NCI-H2227 (cell line): Measurements from ENCODE around the gene STIMATE.

Experiments
- DNase-seq: peaks from one replicate; lab custom pipeline; 2025; ENCODE audit not compliant: unreplicated experiment; lab: John Stamatoyannopoulos, UW

Gene STIMATE

DNA sequence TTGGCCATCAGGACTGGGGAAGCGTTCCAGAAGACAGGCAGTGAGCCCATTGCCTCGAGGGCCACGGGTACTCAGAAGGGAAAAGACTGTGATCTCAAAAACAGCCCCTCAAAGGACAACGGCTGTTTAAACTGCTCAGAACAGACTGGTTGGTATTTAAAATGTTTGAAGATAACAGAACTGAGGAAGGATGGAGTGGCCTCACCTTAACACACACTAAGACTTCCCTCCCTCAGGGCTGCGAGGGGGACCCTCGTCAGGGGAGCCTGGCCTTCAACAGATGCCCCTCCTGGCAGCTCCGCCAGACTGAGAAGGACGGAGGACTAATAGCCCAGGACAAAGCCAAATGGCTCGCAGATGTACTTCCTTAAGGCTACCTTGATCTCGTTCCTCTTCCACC lies 2.6 kb downstream of the STIMATE start:
- DNase-seq, result no peak

GRCh38 chr3:52893723-52894122 lies 3.6 kb downstream of the STIMATE start:
- no peak for DNase-seq

DNA sequence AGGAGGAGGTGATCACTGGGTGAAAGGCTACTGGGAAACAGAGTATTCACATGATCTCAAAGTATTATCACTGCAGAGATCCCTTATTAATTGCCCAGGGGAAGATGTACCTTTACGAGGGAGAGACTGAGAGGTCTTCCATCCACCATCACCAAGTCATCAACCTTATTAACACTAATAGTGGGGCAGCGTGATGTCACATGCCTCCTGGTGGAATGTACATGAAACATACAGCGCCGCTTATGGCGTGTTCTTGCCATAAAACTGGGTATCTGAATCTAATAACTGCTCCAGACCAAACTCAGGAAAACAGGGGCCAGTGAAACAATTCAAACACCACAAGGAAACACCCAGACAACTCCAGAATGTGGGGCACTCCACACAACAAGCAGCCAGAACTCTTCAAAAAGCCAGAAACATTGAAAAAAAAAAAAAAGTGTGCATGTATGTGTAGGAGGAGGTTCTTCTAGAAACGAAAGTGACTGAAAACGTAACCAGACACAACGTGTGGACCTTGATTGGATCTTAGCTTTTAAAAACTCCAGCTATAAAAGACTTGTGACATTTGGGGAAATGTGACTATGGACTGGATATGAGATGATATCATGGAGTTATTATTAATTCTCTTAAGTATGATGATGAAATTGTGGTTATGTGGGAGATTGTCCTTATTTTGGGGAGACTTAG lies 4.6 kb downstream of the STIMATE start:
- peak; percentile 14 for DNase-seq

GRCh38 chr3:52892290-52892624 lies 5.1 kb downstream of the STIMATE start:
- no peak for DNase-seq

DNA sequence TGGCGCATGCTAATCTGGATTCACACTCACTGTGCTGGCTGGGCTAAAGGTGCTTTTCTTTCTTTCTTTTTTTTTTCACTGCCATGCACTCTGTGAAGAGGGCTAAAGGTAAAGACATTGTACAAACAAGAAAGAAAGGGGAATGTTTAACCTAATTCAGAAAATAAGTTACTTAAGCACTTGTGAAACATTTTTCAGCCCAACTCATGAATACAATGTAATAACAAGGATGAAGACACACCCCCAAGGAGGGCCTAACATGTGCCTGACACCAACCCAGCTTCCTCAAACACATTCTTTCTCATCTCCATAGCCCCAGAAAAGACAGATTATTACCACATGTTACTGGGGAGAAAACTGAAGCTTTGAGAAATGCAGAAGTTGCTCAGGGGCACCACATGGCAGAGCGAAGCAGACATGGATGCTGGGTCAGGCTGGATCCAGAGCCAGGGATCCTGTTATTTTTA lies 5.7 kb downstream of the STIMATE start:
- DNase-seq, result no peak

GRCh38 chr3:52891164-52891563 lies 6.2 kb downstream of the STIMATE start:
- no peak for DNase-seq

- no peak for DNase-seq
These were observed 6.6 kb downstream of the STIMATE start for GRCh38 chr3:52890735-52891134.

DNA sequence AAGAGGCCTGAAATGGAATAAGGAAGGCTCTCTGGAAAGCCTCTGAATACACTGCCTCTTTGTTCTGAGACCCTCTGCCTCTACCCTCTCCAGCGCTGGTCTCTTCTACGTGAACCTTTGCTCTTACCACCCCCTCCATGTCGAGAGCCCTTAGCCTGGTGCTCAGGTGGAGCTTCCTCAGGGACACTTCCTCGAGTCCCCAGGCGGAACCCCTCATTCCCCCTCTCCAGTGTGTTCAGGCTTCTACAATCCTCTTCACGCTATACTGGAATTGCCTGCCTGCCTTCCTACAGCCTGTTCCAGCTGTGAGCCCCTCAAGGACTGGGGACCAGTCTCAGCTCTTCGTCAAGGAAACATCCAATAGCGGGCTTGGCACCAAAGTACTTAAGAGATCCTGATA lies 7.4 kb downstream of the STIMATE start:
- no peak for DNase-seq

DNA sequence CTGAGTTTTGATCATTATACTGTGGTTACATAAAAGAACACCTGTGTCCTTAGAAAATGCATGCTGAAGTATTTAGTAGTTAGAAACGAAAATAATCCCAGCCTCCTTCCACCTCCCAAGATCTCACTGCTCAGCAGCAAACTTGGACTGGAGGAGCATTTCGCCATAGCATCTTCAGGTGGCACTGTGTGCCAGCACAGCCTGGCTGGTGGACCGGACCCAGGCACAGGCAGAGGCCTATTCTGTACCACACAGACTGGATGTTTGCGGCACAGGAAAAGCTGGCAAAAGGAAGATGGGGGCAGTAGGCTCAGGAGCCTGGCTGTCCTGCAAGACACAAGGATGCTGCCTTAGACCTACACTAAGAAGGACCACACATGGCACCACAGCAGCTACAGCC lies 10.2 kb downstream of the STIMATE start:
- no peak for DNase-seq

DNA sequence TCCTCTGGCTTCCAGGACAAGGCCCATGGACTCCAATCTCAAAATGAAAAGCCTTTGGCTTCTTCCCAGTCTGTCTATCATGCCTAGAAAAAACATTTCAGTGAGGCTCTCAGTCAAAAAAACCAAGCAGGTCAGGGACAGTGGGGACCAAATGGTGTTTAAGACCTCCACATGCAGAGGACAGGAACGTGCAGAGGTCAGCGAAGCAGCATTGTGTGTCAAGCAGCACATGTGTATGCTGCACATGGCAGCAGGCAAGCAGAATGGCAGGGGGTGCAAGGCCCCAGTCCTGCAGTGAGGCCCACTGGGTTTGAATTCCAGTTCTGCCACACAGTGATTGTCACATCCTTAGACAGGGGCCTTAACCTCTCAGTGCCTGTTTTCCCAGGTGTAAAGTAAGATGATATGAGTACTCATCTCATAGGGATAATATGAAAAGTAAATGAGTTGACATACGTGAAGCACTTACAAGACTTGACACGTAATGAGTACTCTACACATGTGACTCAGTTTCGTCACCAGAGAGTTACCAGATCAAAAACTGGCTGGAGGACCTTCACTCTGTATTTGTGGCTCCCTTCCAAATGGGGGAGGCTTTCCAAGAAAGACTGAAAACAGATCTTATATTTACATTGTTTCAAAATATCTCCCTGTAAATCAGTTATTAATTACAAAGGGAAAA lies 11.2 kb downstream of the STIMATE start:
- no peak for DNase-seq

GRCh38 chr3:52882377-52882776 lies 15.0 kb downstream of the STIMATE start:
- DNase-seq, result no peak

DNA sequence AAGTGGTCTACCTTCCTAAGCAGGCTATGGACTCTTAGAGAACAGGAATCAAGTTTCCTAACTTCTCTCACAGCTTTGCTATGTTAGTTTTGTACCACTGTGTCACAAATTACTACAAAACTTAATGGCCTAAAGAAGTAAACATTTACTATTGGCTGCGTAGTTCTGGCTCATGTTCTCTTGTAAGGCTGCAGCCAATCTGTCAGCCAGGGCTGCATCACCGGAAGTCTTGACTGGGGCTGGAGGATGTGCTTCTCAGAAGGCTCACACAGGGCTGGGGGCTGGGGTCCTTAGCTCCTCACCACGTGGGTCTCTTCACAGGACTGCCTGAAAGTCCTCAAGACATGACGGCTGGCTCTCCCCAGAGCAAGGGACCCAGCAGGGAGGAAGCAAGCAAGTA lies 15.5 kb downstream of the STIMATE start:
- DNase-seq, result no peak

GRCh38 chr3:52880474-52880873 lies 16.9 kb downstream of the STIMATE start:
- DNase-seq, result no peak

- DNase-seq, result no peak
These were observed 17.3 kb downstream of the STIMATE start for GRCh38 chr3:52880047-52880446.

GRCh38 chr3:52879581-52879980 lies 17.8 kb downstream of the STIMATE start:
- no peak for DNase-seq

- no peak for DNase-seq
These were observed 18.3 kb downstream of the STIMATE start for GRCh38 chr3:52879090-52879489.

- no peak for DNase-seq
These were observed 20.3 kb downstream of the STIMATE start for GRCh38 chr3:52877085-52877484.

DNA sequence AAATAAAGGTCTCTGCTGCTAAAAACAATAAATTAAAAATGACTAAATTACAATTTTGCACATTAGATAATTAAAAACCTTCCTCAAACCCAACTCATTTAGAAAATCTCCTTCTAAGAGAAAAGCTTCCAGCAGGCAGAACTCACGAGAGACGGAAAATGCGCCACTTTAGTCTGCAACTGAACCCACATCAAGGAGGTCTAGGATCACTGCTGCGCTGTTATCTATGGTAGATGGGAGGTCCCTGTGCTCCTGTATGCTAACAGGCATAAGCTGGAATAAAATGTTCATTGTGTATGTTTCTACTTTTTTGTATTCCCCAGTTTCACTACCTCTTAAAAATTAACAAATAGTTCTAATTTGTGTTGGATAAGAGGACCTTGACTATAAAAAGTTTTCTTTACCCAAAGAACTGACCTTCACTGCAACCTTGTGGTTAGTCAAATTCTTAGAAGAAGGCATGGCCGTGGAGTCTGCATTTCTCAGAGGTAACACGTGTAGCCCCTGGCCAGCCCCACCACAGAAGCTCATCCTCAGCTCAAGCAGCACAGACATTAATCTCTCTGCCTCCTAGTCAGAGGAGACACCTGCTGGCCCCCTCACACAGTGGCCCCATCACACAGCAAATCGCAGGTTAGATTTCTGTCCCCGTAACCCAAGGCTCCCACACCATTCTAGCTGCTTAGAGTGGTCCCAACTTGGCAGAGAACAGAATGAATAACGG lies 22.3 kb downstream of the STIMATE start:
- no peak for DNase-seq

DNA sequence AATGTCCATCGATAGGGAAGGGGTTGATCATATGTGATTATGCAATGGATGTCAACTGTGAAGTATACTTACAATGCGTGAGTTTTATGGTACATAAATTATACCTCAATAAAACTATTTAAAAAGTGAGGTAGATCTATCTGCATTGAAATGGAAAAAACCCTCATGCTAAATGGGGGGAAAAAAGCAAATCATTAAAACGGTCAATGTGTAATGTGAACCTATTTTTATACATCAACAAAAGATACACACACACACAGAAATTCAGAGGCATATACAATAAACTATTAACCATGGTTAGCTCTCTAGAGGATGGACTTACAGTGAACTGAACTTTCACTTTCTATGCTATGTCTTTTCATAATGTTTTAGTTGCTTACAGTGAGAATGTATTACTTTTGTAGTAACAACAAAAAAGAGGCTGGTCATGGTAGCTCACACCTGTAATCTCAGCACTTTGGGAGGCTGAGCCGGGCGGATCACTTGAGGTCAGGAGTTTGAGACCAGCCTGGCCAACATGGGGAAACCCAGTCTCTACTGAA lies 23.1 kb downstream of the STIMATE start:
- DNase-seq, result no peak

DNA sequence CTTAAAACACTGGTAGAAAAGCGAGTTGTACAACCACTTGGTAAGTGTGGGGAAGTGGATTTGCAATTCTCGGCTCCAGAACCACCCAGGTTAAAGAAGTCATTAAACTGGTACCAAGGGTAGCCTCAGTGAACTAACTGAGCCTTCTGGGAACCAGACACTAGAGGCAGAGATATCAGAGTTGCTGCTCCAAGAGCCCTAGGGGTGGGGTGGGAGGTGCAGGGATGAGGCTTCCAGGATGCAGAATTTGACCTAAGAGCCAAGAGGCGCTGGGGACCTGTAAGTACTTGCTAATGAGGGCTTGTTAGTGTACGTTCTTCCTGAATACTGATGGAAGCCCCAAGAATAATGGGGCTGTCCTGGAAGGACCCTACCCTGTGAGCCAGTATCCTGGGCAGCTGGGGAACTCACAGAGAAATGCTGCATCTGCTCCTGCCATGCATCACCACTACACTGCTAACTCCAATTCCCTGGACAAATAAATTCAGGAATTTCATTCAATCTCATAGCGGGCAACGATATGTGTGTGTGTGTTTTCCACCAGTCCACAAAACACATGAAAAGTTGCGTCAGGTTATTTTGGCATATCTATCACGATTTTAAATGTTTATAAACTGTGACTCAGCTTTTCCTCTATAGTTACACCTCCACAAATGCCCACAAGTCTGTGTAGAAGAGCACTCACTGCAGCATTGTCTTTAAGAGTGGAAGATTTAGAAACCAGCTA lies 23.8 kb downstream of the STIMATE start:
- DNase-seq, result no peak

- no peak for DNase-seq
These were observed 25.1 kb downstream of the STIMATE start for GRCh38 chr3:52872245-52872644.
